ENCODE measurements around the gene CES4A.

Gene CES4A

DNA sequence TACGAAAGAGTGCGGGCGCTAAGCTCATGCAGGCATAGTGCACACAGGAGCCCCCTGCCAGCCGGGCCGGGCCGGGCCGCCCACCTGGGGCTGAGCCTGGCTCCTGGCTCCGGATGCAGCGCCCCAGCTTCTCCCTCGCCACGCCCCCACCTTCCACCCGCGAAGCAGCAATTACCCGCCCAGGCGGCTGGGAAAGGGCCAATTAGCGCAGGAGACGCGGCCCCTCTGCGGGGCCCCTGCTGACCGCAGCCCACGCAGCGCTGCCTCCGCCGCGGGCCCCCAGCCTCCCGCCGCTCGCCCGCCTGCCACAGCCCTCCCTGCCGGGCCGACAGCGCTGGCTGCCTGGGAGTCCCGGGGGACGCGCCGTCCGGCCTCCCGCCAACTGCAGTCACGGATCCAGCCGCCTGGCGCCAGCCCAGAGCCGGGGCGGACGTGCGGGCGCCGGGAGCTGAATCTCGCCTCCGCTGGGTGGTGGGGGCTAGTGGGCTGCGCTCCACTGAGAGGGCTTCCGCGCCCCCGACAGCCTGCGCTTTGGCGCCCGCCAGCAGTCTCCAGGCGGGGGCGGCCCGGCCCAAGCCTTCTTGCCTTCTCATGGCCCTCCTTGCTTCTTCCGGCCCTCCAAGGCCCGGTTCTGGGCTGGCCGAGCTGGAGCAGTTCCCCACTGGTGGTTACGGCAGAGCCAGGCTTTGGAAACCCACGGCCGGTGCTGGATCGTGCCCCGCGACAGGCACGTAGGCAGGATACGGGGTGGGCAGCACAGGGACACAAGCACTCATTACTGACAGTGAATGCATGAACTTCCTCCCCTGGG, 25.6 kb downstream of the CES4A start:
- intact Hi-C loops (cut with DNase I), result loop anchor here (10.0 kb wide), 1 partner anchor 141 kb away; the partner anchor contains the start of genes B3GNT9, FBXL8 and TRADD
- peak; percentile 42 to 91 (median 76) for DNase-seq

DNA sequence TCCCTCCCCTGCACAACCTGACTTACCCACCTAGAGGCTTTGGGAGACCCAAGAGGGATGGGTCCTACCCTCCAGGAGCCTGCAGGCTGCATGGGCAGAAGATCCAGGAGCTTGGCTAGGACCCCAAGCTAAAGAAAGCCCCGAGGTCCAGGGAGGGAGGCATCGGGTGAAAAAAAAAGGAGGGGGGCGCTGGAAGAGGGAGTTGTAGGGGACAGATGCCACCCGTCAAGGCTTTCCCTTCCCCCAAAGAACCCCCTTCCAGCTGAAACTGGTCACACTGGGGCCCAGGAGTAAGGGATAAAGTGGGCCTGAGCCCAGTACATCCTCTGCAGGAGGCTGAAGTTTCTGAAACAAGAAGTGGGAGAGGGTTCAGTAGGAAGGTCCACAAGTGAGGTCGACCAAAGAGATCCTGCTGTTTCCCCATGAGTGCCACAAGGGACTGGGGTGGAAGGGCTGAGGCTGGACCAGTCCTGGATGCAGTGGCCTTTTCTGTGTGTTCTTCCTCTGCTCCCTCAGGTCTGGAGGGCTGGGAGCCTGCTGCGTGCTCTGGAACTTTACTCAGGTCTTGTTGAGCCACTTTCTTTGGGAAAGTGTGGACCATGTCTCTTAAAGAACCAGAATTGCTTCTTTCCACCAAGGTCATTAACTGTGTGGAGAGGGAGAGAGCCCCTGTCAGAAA, 26.4 kb downstream of the CES4A start:
- DNase-seq, result peak in 5 of 42 donors; percentile 3 to 26 (median 13)
- intact Hi-C loops (cut with DNase I), result loop anchor here (10.0 kb wide), 1 partner anchor 140 kb away; the partner anchor contains the start of genes B3GNT9, FBXL8 and TRADD

DNA sequence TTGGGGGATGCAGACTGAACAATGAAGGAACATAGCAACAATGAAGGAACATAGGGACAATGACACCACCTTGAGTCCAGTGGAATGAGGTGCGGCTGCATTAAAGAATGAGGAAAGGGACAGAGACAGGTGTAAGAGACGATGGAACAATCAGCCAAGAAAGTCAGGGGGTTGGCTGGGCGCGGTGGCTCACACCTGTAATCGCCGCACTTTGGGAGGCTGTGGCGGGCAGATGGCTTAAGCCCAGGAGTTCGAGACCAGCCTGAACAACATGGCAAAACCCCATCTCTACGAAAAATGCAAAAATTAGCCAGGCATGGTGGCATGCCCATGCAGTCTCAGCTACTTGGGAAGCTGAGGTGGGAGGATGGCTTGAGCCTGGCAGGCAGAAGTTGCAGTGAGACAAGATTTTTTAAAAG, 26.9 kb downstream of the CES4A start:
- intact Hi-C loops (cut with DNase I), result loop anchor here (10.0 kb wide), 1 partner anchor 139 kb away; the partner anchor contains the start of genes B3GNT9, FBXL8 and TRADD
- DNase-seq, result peak in 10 of 42 donors; percentile 1 to 17 (median 8)

DNA sequence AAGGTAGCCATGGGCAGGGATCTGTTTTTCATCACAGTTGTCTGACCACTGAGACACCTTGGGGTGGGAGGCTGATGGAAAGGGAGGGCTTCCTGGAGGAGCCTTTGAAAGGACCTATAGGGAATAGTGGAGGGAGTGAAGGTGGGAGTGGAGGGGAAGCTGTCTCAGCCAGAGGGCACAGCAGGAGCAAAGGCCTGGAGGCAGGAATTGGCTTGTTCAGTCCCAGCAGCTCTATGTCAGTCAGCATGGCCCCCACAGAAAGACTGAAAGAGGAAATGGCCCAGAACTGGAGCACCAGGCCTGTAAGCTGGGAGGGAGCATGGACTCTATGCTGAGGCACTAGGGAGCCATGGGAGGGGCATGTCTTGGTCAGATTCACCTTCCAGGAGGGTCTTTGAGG, 27.8 kb downstream of the CES4A start:
- intact Hi-C loops (cut with DNase I), result loop anchor here (10.0 kb wide), 1 partner anchor 139 kb away; the partner anchor contains the start of genes B3GNT9, FBXL8 and TRADD
- peak in 9 of 42 donors; percentile 1 to 26 (median 4) for DNase-seq

DNA sequence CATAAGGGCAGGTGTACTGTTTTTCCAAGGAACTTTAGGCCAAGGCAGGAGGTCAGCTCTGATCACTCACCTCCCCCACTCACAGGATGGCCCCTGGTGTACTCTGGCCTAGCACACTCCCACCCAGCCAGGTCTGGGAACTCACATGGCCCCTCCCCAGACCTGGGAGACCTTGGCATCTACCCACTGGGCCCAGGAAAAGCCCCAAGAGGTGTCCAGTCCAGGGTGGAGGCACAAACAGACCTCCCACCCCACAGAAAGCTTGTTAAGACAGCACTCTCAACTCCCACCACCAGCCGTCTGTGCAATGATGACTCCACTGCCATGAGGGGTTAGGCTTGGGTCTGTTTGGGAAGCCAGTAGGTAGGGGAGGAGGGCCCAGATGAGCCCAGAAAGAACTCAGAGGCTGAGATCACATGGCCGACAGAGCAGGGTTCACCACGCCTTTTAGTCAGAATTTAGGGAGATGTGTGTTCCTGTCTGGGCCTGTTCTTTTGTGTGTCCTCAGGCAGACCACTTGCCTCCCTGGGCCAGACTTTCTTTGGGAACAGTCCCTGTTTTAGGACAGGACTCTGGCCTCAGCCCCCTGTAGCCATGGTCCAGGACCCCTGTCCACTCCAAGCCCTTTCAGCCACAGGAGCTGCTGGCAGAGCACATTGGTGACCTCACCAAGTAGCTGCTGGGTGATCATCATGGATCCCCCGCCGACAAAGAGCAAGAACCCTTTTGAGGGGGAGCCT, 28.5 kb downstream of the CES4A start:
- intact Hi-C loops (cut with DNase I), result loop anchor here (10.0 kb wide), 1 partner anchor 138 kb away; the partner anchor contains the start of genes B3GNT9, FBXL8 and TRADD
- peak in 10 of 42 donors; percentile 3 to 27 (median 10) for DNase-seq

DNA sequence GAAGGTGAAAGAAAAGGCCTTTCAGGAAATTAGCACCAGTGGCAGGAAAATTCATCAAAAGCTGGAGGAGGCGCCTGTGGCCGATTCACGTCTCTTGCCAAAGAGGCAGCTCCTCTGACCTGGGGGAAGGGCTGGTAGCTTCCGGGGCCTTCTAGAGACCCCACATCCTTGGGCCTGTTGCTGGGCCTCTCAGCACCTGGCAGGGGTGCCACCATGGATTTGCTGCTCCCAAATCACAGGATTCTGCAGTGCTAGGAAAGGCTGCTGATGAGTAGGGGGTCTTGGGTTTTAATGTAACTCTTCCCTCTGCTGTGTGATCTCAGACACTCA, 29.0 kb downstream of the CES4A start:
- DNase-seq, result peak in 7 of 42 donors; percentile 1 to 24 (median 8)
- intact Hi-C loops (cut with DNase I), result loop anchor here (10.0 kb wide), 1 partner anchor 137 kb away; the partner anchor contains the start of genes B3GNT9, FBXL8 and TRADD

DNA sequence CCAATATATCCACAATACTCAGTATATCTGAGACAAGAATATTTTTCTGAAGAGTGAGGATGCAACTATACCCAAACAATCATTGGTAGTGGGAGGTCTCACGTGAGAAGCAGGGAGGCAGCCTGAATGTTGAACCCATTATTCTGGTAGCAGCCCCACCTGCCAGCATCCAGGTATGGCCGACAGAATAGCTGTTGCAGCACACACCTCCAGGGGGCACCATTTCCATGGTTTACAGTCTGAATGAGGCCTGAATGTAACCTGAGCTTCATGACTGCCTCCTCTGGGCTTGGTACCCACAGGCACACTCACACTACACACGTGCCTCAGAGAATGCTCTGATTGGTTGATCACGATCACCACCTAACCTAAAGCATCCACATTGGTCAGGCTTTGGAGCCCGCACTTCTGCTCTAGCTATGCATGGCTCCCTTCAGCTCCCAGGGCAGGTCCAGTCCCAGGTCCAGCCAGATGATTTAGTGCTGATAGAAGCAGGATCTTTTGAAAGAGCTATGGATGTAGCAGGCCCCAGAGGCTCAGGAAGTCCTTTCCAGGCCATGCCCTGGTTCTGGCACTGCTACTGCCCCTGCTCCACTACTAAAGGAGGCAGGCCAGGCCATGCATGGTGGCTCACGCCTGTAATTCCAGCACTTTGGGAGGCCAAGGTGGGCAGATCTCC, 29.6 kb downstream of the CES4A start:
- intact Hi-C loops (cut with DNase I), result loop anchor here (10.0 kb wide), 1 partner anchor 137 kb away; the partner anchor contains the start of genes B3GNT9, FBXL8 and TRADD
- DNase-seq, result peak in 41 of 42 donors; percentile 48 to 91 (median 76)

DNA sequence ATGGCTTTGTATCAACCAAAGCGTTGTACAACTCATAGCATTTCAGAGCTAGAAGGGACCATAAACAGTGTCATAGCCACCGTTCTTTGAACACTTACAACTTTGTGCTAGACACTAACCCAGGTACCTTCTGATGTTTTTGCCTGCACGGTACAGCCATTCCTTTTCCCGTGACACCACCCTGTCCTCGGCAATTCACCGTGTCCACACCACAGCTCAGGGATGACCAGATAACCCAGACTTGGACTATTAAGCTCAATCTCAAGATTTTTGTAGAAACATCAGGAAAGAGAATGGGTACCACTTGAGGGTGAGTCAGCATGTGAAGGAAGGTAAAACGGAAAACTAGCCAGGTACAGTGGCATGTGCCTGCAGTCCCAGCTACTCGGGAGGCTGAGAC, 30.8 kb downstream of the CES4A start:
- intact Hi-C loops (cut with DNase I), result loop anchor here (10.0 kb wide), 1 partner anchor 136 kb away; the partner anchor contains the start of genes B3GNT9, FBXL8 and TRADD
- DNase-seq, result peak in 5 of 42 donors; percentile 7 to 26 (median 17)

DNA sequence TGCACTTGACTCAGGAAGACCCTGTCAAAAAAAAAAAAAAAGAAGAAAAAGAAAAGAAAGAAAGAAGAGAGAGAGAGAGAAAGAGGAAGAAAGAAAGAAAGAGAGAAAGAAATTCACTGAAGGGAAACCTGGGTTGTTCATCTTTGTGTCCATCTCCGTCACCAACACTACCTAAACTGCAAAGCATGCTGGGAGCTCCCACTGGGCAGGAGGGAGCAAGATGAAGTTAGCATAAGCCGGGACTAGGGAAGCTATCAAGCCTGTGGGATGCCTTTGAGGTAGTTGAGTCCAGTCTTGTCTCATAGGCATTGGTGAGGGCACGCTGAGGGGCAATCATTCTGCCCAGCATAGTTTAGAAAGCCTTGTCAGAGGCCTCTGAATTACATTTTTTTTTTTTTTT, 32.9 kb downstream of the CES4A start:
- DNase-seq, result peak in 9 of 42 donors; percentile 0 to 30 (median 4)
- intact Hi-C loops (cut with DNase I), result loop anchor here (10.0 kb wide), 1 partner anchor 57 kb away; the partner anchor contains the start of gene CES3

DNA sequence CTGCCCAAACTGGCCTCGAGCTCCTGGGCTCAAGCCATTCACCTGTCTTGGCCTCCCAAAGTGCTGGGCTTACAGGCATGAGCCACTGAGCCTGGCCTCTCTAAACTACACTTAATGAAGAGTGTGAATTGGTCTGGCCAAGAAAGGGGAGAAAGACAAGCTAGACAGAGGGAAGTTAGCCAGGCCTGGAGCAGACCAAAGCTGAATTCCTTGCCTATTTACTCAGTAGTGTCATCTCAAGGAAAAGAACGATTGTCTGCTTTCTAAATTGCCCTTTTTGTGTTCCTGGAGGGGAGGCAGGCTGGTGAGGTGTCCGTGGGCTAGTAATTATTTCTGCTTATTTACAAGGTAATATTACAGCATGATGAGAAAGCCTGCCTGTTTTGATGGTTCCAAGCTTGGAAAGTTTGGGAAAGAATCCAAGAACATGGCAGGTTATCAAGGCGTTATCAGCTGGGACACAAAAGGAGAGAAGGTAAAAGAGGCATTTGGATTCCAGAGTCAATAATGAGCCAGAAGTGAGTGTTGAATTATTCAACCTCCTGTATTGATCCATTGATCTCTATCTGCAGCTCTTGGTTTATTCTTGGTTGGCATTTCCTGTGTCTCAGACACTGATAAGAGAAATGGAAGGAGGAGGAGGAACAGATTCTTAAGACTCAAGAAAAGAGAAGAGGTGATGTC, 34.3 kb downstream of the CES4A start:
- intact Hi-C loops (cut with DNase I), result loop anchor here (10.0 kb wide), 1 partner anchor 58 kb away; the partner anchor contains the start of gene CES3
- peak in 4 of 42 donors; percentile 1 to 14 (median 4) for DNase-seq

DNA sequence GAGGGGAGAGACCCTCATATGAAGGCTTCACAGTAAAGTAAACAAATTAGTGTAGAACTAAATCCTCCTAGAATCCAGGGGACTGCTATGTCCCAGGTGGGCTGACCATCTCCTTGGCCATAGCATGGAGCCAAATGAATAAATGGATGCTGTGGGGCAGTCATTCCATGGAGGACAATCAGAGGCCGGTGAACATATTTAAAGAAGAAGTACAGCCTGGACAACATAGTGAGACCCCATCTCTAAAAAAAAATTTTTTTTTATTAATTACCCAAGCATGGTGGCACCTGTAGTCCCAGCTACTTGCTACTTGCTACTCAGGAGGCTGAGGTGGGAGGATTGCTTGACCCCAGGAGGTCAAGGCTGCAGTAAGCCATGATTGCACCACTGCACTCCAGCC, 35.3 kb downstream of the CES4A start:
- intact Hi-C loops (cut with DNase I), result loop anchor here (10.0 kb wide), 1 partner anchor 59 kb away; the partner anchor contains the start of gene CES3
- peak in 2 of 42 donors; percentile 2 to 5 for DNase-seq

DNA sequence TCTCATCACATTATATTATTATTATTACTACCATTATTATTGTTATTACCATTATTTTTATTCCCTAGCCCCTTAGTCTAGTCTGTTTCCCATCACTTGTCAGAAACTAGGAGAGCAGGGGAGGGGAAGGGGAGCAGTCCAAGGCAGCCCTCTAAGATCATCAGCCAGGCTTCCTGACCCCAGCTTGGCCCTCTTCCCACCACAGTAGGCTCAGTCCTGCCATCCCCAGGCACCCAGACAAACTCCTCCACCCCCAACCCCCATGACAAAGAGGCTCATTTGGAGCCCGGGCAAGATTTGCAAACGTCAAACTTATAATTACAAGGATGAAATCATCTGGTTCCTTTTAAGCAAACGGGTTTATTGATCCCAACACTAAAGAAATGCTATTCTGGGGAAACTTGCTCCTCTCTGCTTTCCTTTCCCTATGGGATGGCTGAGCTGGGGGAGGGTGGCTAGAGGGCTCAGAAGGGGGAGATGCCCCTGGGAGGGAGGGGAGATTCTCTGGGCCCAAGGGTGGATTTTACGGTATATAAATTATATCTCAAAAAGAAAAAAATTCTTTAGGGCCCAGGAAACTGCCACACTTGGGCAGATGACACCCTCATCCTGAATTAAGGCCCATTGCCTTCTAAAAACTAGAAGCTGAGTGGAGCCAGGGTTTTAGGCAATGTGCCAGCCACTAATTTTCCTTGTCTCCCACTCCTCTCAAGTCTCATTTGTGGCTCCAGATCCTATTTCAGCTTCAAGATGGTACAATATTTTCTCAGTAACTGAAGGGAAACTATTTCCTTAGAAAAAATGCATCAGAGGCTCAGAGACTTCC, 36.2 kb downstream of the CES4A start:
- peak in 6 of 42 donors; percentile 3 to 39 (median 6) for DNase-seq
- intact Hi-C loops (cut with DNase I), result loop anchor here (10.0 kb wide), 1 partner anchor 60 kb away; the partner anchor contains the start of gene CES3

DNA sequence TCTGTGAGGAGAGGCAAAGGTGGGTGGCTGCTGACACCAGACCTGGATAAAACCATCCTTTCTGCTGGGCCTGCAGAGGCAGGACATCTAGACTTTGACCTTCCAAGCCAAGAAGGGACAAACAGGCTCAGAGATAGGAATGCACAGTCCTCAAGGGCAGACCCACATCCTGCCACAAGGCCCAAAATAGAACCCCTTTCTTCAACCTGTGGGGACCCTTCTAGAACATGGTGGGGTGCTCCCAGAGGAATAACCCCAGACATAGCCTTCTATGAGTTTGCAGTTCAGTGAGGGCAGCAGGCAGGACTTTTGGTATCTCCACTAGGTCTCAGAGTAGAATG, 36.8 kb downstream of the CES4A start:
- peak in 3 of 42 donors; percentile 1 to 9 (median 2) for DNase-seq
- intact Hi-C loops (cut with DNase I), result loop anchor here (10.0 kb wide), 1 partner anchor 60 kb away; the partner anchor contains the start of gene CES3

DNA sequence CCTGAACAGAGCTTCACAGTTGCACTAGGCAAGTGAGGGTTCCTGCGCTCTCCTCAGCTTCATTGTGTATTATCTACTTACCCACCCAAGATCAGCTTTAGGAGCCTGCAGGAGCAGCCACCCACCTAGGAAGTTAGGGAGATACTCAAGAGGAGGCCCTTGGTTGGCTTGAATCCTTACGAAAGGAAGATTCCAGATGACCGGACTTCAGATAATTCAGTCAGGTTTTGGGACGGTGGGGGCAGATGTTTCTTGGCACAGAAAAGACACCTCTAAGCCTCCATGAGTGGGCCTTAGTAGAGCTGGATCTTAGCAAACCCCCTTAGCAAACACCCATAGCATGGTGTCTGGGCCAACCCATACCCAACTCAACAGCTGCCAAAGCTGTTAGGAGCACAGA, 38.2 kb downstream of the CES4A start:
- peak in 3 of 42 donors; percentile 3 to 7 (median 6) for DNase-seq
- intact Hi-C loops (cut with DNase I), result loop anchor here (10.0 kb wide), 1 partner anchor 62 kb away; the partner anchor contains the start of gene CES3

DNA sequence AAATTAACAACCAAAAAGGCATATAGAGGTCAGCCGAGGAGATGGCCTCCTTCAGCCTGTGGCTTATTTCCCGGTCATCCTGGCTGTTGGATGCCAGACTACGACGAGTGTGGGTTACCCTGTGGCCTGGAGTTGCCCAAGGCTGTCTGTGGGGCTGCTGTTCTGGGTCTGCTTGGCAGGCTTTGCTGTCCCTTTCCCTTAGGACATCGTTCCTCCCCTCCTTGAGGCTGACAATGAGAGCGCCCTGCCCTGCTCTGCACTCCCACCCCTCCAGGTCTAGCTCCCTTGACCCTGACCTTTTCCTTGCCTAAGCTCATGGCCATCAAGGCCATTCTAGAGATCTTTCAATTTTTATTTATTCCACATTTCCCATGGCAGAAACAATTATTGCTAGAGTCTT, 38.7 kb downstream of the CES4A start:
- intact Hi-C loops (cut with DNase I), result loop anchor here (10.0 kb wide), 1 partner anchor 62 kb away; the partner anchor contains the start of gene CES3
- peak in 6 of 42 donors; percentile 8 to 36 (median 17) for DNase-seq

DNA sequence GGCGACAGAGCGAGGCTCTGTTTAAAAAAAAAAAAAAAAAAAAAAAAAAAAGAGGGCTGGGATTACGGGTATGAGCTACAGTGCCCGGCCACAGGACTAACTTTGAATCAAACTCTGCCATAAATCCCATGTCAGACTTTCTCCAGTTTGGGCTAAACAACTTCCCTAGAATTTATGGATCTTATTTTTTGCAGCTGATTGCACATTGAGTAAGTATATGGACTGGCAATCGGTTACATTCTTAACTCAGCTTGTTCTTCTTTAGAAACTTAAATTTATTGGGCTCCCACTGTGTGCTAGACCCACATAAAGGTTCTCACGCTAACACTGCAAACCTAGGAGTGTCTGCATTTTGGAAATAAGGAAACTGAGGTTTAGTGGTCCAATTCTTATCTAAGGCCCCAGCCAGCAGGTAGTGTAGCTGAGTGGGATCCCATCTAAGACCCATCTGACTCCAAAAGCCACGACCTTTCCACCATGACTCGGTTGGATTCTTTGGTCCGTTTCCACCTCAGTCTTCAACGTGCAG, 39.8 kb downstream of the CES4A start:
- intact Hi-C loops (cut with DNase I), result loop anchor here (2.0 to 10.0 kb wide), 2 partner anchors 63 to 81 kb away; partner anchors contain the start of genes CES3 and PHAF1
- DNase-seq, result peak in 2 of 42 donors; percentile 13 to 15

Data from head of caudate nucleus (tissue), 42 donors.